Liver (tissue), 9 donors: ENCODE measurements around the gene ETFRF1. TPM values are rescaled to one million over a fixed set of nuclear protein-coding genes. Genes with fewer than 3 reads are reported as not detected.

Experiments used
- DNase-seq: peaks from one replicate; pipeline ENCODE4 v3.0.0-alpha.2; 2017; ENCODE audit warnings: low spot score
- H3K27ac ChIP-seq, 2 donors: one replicate each; pipeline ENCODE4 v1.7.0; 2013; ENCODE audit warnings: inconsistent platforms in 2 of 2, low read length in 2 of 2, control low read depth in 1 of 2, low read depth in 1 of 2, mild to moderate bottlenecking in 1 of 2
- H3K27me3 ChIP-seq, 4 donors: one replicate each; pipeline versions ENCODE4 v1.6.1 to v1.7.0; 2013; ENCODE audit warnings: low read length in 3 of 4, inconsistent platforms in 1 of 4, mild to moderate bottlenecking in 1 of 4, moderate library complexity in 1 of 4; ENCODE audit not compliant: control insufficient read depth in 4 of 4, insufficient read depth in 4 of 4
- H3K36me3 ChIP-seq, 4 donors: one replicate each; pipeline versions ENCODE4 v1.6.1 to v1.7.0; 2013; ENCODE audit warnings: low read length in 3 of 4, mild to moderate bottlenecking in 3 of 4, low read depth in 1 of 4, moderate library complexity in 1 of 4; ENCODE audit not compliant: control insufficient read depth in 4 of 4, insufficient read depth in 3 of 4
- H3K4me1 ChIP-seq, 4 donors: one replicate each; pipeline versions ENCODE4 v1.6.1 to v1.7.0; 2013; ENCODE audit warnings: low read length in 3 of 4, mild to moderate bottlenecking in 3 of 4, moderate library complexity in 1 of 4; ENCODE audit not compliant: control insufficient read depth in 4 of 4, insufficient read depth in 4 of 4
- H3K4me3 ChIP-seq, 3 donors: one replicate each; pipeline versions ENCODE4 v1.6.1 to v1.7.0; 2013; ENCODE audit warnings: low read length in 3 of 3, control low read depth in 1 of 3, low read depth in 1 of 3, mild to moderate bottlenecking in 1 of 3
- H3K9ac ChIP-seq, 2 donors: one replicate each; pipeline ENCODE4 v1.7.0; 2013; ENCODE audit warnings: low read length in 2 of 2, mild to moderate bottlenecking in 2 of 2, moderate library complexity in 2 of 2, control low read depth in 1 of 2, low read depth in 1 of 2
- H3K9me3 ChIP-seq, 4 donors: one replicate each; pipeline versions ENCODE4 v1.6.1 to v1.7.0; 2013; ENCODE audit warnings: low read length in 3 of 4; ENCODE audit not compliant: control insufficient read depth in 4 of 4
- CTCF ChIP-seq: fragments of 150-350 bp; IDR thresholded peaks from 2 replicates; pipeline ENCODE4 v1.5.1; 2017; ENCODE audit warnings: improper control_type of control experiment, low read depth, low read length; ENCODE audit not compliant: missing input control
- EGR1 ChIP-seq, 2 donors: IDR thresholded peaks; 2 replicates each; pipeline ENCODE4 v1.6.1; 2016 to 2018; ENCODE audit warnings: antibody characterized with exemption in 2 of 2, low read depth in 2 of 2
- FOXA2 ChIP-seq: IDR thresholded peaks from 2 replicates; pipeline ENCODE4 v1.6.1; 2016; ENCODE audit warnings: antibody characterized with exemption
- GABPA ChIP-seq, 2 donors: IDR thresholded peaks in 1 of 2; conservative IDR thresholded peaks in 1 of 2; 2 replicates each; pipeline ENCODE4 v1.6.1; 2016; ENCODE audit warnings: antibody characterized with exemption in 2 of 2, mild to moderate bottlenecking in 1 of 2, moderate library complexity in 1 of 2
- HNF4A ChIP-seq, 2 donors: conservative IDR thresholded peaks; 2 replicates each; pipeline ENCODE4 v1.6.1; 2016; ENCODE audit warnings: antibody characterized with exemption in 2 of 2, mild to moderate bottlenecking in 2 of 2
- HNF4G ChIP-seq: IDR thresholded peaks from 2 replicates; pipeline ENCODE4 v1.6.1; 2016; ENCODE audit warnings: antibody characterized with exemption
- JUND ChIP-seq, 2 donors: IDR thresholded peaks; 2 replicates each; pipeline ENCODE4 v1.6.1; 2016; ENCODE audit warnings: antibody characterized with exemption in 2 of 2
- NR2F2 ChIP-seq: IDR thresholded peaks from 2 replicates; pipeline ENCODE4 v1.6.1; 2016; ENCODE audit warnings: antibody characterized with exemption
- RAD21 ChIP-seq, 2 donors: IDR thresholded peaks; 2 replicates each; pipeline ENCODE4 v1.6.1; 2016; ENCODE audit warnings: antibody characterized with exemption in 2 of 2, mild to moderate bottlenecking in 2 of 2
- REST ChIP-seq: IDR thresholded peaks from 2 replicates; pipeline ENCODE4 v1.6.1; 2016; ENCODE audit warnings: antibody characterized with exemption, mild to moderate bottlenecking
- RXRA ChIP-seq, 2 donors: IDR thresholded peaks; 2 replicates each; pipeline ENCODE4 v1.6.1; 2017 to 2018; ENCODE audit warnings: antibody characterized with exemption in 2 of 2, mild to moderate bottlenecking in 1 of 2
- SP1 ChIP-seq: IDR thresholded peaks from 2 replicates; pipeline ENCODE4 v1.6.1; 2018; ENCODE audit warnings: antibody characterized with exemption, mild to moderate bottlenecking
- YY1 ChIP-seq: IDR thresholded peaks from 2 replicates; pipeline ENCODE4 v1.6.1; 2016; ENCODE audit warnings: antibody characterized with exemption, mild to moderate bottlenecking
- WGBS: extraction: QIAGEN DNeasy Blood & Tissue Kit; methylation state at CpG from one replicate; pipeline ENCODE4 v1.1.7; 2013; 5-methylcytosine and 5-hydroxymethylcytosine counted together
- polyA plus RNA-seq, 2 donors: library from polyadenylated mRNA; stranded (reverse) in 1 of 2; unstranded in 1 of 2; fragments of 200-250 nt in 1 of 2; fragments of >200 nt in 1 of 2; fragmentation: Nextera tagmentation in 1 of 2; extraction: Ambion mirVana in 1 of 2; gene quantifications; one replicate each; pipeline versions ENCODE4 v1.2.1 to v1.2.3, GENCODE V29; 2013 to 2015
- total RNA-seq, 2 donors: library from RNA; depleted of rRNA; stranded (reverse); fragments of >200 nt; gene quantifications; one replicate each; pipeline ENCODE4 v1.2.3, GENCODE V29; 2014
- TF ChIP-seq, protein P1 (sequence below): IDR thresholded peaks from 2 replicates; pipeline ENCODE4 v1.6.1; 2016; ENCODE audit warnings: antibody characterized with exemption
- TF ChIP-seq, protein P2 (sequence below): IDR thresholded peaks from 2 replicates; pipeline ENCODE4 v1.6.1; 2016; ENCODE audit warnings: antibody characterized with exemption
- donor health status: healthy.
- donor health status: healthy.
- donor health status: healthy.
- donor health status: healthy.
- donor health status: healthy.

Gene ETFRF1
- total and polyA plus RNA-seq, 4 donors: 22.8 to 141 (median 45.6) TPM

- no peak overlapping the region for H3K27ac ChIP-seq
- no peaks in the 10 kb centered on the region for H3K27me3 ChIP-seq
- H3K4me3 ChIP-seq: no peak overlapping the region
- no peak for TF ChIP-seq GABPA (IDR thresholded peaks at IDR 0.05 in 1 of 2, conservative IDR thresholded peaks at IDR 0.05 in 1 of 2)
- no peak for TF ChIP-seq REST
- no peak for TF ChIP-seq NR2F2
- TF ChIP-seq YY1: no peak
- no peak for TF ChIP-seq HNF4A (conservative IDR thresholded peaks at IDR 0.05)
- no peak for TF ChIP-seq RXRA (IDR thresholded peaks at IDR 0.05)
- no peak for TF ChIP-seq EGR1 (IDR thresholded peaks at IDR 0.05; ENCODE audit: low read depth in 2 of 2)
- TF ChIP-seq, protein P1, sequence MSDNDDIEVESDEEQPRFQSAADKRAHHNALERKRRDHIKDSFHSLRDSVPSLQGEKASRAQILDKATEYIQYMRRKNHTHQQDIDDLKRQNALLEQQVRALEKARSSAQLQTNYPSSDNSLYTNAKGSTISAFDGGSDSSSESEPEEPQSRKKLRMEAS: no peak
- no peak for TF ChIP-seq FOXA2
- 95% methylated on average over 1 of the region's 1 CpG for WGBS
- H3K9me3 ChIP-seq: no peaks in the 10 kb centered on the region
- H3K36me3 ChIP-seq: no peaks in the 10 kb centered on the region
- no peak overlapping the region for H3K9ac ChIP-seq
- H3K4me1 ChIP-seq: no peaks in the 10 kb centered on the region
- DNase-seq: no peak
Observed at GRCh38 chr12:25146686-25147085, 48.4 kb upstream of the ETFRF1 start.

- H3K4me3 ChIP-seq: no peak overlapping the region
- WGBS: 60% methylated on average over 5 of the region's 5 CpGs
- H3K4me1 ChIP-seq: peaks cover 0 to 4% (median 0%) of the 10 kb centered on the region in 4 donors
- TF ChIP-seq JUND (IDR thresholded peaks at IDR 0.05) (peak in 1 of 2 donors; percentile 37), HNF4A (conservative IDR thresholded peaks at IDR 0.05) (no peak), GABPA (IDR thresholded peaks at IDR 0.05 in 1 of 2, conservative IDR thresholded peaks at IDR 0.05 in 1 of 2) (no peak), SP1 (no peak), HNF4G (no peak), RXRA (IDR thresholded peaks at IDR 0.05) (peak in 1 of 2 donors; percentile 7)
- TF ChIP-seq, protein P2, sequence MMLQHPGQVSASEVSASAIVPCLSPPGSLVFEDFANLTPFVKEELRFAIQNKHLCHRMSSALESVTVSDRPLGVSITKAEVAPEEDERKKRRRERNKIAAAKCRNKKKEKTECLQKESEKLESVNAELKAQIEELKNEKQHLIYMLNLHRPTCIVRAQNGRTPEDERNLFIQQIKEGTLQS: no peak
- DNase-seq: no peak
- H3K9me3 ChIP-seq: no peaks in the 10 kb centered on the region
- H3K36me3 ChIP-seq: no peaks in the 10 kb centered on the region
- H3K27me3 ChIP-seq: no peaks in the 10 kb centered on the region
- H3K27ac ChIP-seq: no peak overlapping the region
- H3K9ac ChIP-seq: no peak overlapping the region
Observed at GRCh38 chr12:25151476-25151875, 43.6 kb upstream of the ETFRF1 start.

GRCh38 chr12:25152055-25152454 lies 43.0 kb upstream of the ETFRF1 start:
- Histone ChIP-seq H3K27me3 (no peaks in the 10 kb centered on the region), H3K9me3 (no peaks in the 10 kb centered on the region), H3K27ac (no peak overlapping the region), H3K4me1 (peaks cover 0 to 4% (median 0%) of the 10 kb centered on the region in 4 donors), H3K36me3 (no peaks in the 10 kb centered on the region), H3K4me3 (no peak overlapping the region), H3K9ac (no peak overlapping the region)
- TF ChIP-seq HNF4G (no peak), CTCF (no peak), YY1 (no peak), HNF4A (conservative IDR thresholded peaks at IDR 0.05) (no peak), FOXA2 (no peak), RAD21 (IDR thresholded peaks at IDR 0.05) (no peak), REST (no peak)
- WGBS: 75% methylated on average over 5 of the region's 5 CpGs
- no peak for DNase-seq
